Stimulated activated naive CD4-positive, alpha-beta T cell (primary cell): ENCODE results near the gene CERS1.

Source experiments
- DNase-seq, 6 experiments: peaks; one replicate each; lab custom pipeline; 2025; lab: John Stamatoyannopoulos, UW

Gene CERS1

GRCh38 chr19:18870531-18871172, 25.3 kb downstream of the CERS1 start:
- no peak for DNase-seq

GRCh38 chr19:18869781-18870530, 26.0 kb downstream of the CERS1 start:
- DNase-seq, result no peak

GRCh38 chr19:18869023-18869618, 26.8 kb downstream of the CERS1 start:
- no peak for DNase-seq

GRCh38 chr19:18868380-18869022, 27.5 kb downstream of the CERS1 start:
- DNase-seq, result no peak

- DNase-seq, result no peak
Measured at GRCh38 chr19:18867751-18868150, 28.2 kb downstream of the CERS1 start.

GRCh38 chr19:18867199-18867598, 28.8 kb downstream of the CERS1 start:
- no peak for DNase-seq

GRCh38 chr19:18866800-18867123, 29.2 kb downstream of the CERS1 start:
- DNase-seq, result no peak

GRCh38 chr19:18865973-18866799, 29.8 kb downstream of the CERS1 start:
- peak; percentile 15 to 62 (median 43) for DNase-seq

GRCh38 chr19:18865106-18865972, 30.6 kb downstream of the CERS1 start:
- DNase-seq, result no peak

GRCh38 chr19:18863843-18864362, 32.1 kb downstream of the CERS1 start:
- DNase-seq, result no peak

- no peak for DNase-seq
Measured at GRCh38 chr19:18862976-18863842, 32.7 kb downstream of the CERS1 start.

- no peak for DNase-seq
Measured at GRCh38 chr19:18861917-18862316, 34.0 kb downstream of the CERS1 start.

- no peak for DNase-seq
Measured at GRCh38 chr19:18861235-18861634, 34.7 kb downstream of the CERS1 start.

GRCh38 chr19:18860725-18861124, 35.2 kb downstream of the CERS1 start:
- DNase-seq, result no peak

- no peak for DNase-seq
Measured at GRCh38 chr19:18860302-18860700, 35.7 kb downstream of the CERS1 start.

- no peak for DNase-seq
Measured at GRCh38 chr19:18859676-18860301, 36.2 kb downstream of the CERS1 start.

- DNase-seq, result no peak
Measured at GRCh38 chr19:18858906-18859646, 36.9 kb downstream of the CERS1 start.

- DNase-seq, result no peak
Measured at GRCh38 chr19:18857223-18857622, 38.7 kb downstream of the CERS1 start.
